HL-60 (cell line): ENCODE data around the gene MEMO1.

Source experiments
- DNase-seq, 2 experiments: peaks; one replicate each; pipeline ENCODE4 v3.0.0-alpha.2; 2010 to 2020; ENCODE audit warnings: low read depth in 1 of 2, low spot score in 1 of 2
- H3K27ac ChIP-seq: fragments of 250-450 bp; sonication (Bioruptor Pico); replicated peaks from 2 replicates; pipeline ENCODE4 v1.5.1; 2020; ENCODE audit warnings: mild to moderate bottlenecking, moderate library complexity
- H3K27me3 ChIP-seq: fragments of 250-450 bp; sonication (Bioruptor Pico); 2 replicates; pipeline ENCODE4 v1.5.1; 2021; ENCODE audit warnings: mild to moderate bottlenecking, moderate library complexity; ENCODE audit not compliant: insufficient read depth, poor library complexity, severe bottlenecking
- H3K4me3 ChIP-seq: replicated peaks from 2 replicates; pipeline ENCODE4 v1.5.1; 2011; ENCODE audit warnings: mild to moderate bottlenecking, control low read depth, low read length; ENCODE audit not compliant: insufficient read depth
- GABPA ChIP-seq: IDR thresholded peaks from 2 replicates; pipeline ENCODE4 v1.6.1; 2012; ENCODE audit warnings: low read depth
- POLR2AphosphoS5 ChIP-seq: IDR thresholded peaks from 2 replicates; pipeline ENCODE4 v1.6.1; 2012; ENCODE audit warnings: low read depth
- SPI1 ChIP-seq: IDR thresholded peaks from 2 replicates; pipeline ENCODE4 v1.6.1; 2012; ENCODE audit warnings: low read depth, mild to moderate bottlenecking, borderline replicate concordance
- TF ChIP-seq, protein P1 (sequence below): IDR thresholded peaks from 2 replicates; pipeline ENCODE4 v1.6.1; 2012; ENCODE audit warnings: low read depth; ENCODE audit not compliant: insufficient replicate concordance
- TF ChIP-seq, protein P2 (sequence below): IDR thresholded peaks from one replicate; pipeline ENCODE4 v1.5.1; 2011; ENCODE audit warnings: low read length, control low read depth, inconsistent platforms; ENCODE audit not compliant: insufficient read depth

The MEMO1 gene

DNA sequence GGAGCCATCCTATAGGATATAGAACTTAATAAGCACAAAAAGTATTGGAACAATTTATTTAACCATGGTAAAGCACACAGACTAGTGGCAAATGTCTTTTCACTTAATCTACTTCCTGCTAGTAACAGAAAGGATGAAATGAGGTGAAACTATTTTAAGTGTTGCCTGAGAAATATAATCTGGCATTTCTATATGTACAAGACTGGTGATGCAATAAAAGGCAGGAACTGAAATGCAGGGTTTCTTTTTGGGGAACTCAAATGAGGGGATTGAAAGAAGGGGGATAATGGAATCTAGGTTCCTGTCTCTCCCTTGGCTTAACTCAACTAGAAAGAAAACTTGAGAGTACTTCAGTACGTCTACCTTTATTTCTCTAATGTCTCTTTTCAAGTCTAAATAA, 122.3 kb downstream of the MEMO1 start:
- TF ChIP-seq, protein P1, sequence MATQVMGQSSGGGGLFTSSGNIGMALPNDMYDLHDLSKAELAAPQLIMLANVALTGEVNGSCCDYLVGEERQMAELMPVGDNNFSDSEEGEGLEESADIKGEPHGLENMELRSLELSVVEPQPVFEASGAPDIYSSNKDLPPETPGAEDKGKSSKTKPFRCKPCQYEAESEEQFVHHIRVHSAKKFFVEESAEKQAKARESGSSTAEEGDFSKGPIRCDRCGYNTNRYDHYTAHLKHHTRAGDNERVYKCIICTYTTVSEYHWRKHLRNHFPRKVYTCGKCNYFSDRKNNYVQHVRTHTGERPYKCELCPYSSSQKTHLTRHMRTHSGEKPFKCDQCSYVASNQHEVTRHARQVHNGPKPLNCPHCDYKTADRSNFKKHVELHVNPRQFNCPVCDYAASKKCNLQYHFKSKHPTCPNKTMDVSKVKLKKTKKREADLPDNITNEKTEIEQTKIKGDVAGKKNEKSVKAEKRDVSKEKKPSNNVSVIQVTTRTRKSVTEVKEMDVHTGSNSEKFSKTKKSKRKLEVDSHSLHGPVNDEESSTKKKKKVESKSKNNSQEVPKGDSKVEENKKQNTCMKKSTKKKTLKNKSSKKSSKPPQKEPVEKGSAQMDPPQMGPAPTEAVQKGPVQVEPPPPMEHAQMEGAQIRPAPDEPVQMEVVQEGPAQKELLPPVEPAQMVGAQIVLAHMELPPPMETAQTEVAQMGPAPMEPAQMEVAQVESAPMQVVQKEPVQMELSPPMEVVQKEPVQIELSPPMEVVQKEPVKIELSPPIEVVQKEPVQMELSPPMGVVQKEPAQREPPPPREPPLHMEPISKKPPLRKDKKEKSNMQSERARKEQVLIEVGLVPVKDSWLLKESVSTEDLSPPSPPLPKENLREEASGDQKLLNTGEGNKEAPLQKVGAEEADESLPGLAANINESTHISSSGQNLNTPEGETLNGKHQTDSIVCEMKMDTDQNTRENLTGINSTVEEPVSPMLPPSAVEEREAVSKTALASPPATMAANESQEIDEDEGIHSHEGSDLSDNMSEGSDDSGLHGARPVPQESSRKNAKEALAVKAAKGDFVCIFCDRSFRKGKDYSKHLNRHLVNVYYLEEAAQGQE, result no peak
- TF ChIP-seq SPI1, result peak; percentile 57; the same call in 1 of the 2 replicates
- Histone ChIP-seq H3K4me3 (no peak overlapping the region), H3K27ac (peak overlapping the region; percentile 27), H3K27me3 (no peaks in the 10 kb centered on the region)
- DNase-seq, result peak in 1 of 2 experiments; percentile 30

DNA sequence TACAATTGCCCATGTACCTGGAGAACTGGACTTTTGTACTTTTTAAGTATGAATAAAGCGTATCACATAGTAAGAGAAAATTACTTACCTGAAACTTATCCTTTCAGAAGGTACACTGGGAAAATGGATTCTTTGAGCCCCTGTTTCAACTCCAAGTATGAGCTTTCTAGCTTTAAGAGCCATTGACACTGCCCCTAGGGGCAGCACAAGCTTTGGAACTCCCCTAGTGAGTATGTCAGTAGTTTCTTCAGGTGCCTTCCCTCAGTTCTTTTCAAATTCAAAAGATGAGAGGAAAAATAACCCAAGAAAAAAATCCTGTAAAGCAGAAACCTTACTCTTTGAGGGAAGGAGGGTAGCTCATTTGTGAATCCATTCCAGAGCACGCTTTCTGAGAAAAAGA, 124.1 kb downstream of the MEMO1 start:
- H3K4me3 ChIP-seq, result no peak overlapping the region
- no peak overlapping the region for H3K27ac ChIP-seq
- TF ChIP-seq, protein P1, result no peak
- TF ChIP-seq POLR2AphosphoS5 (no peak), GABPA (no peak), SPI1 (no peak)
- TF ChIP-seq, protein P2, sequence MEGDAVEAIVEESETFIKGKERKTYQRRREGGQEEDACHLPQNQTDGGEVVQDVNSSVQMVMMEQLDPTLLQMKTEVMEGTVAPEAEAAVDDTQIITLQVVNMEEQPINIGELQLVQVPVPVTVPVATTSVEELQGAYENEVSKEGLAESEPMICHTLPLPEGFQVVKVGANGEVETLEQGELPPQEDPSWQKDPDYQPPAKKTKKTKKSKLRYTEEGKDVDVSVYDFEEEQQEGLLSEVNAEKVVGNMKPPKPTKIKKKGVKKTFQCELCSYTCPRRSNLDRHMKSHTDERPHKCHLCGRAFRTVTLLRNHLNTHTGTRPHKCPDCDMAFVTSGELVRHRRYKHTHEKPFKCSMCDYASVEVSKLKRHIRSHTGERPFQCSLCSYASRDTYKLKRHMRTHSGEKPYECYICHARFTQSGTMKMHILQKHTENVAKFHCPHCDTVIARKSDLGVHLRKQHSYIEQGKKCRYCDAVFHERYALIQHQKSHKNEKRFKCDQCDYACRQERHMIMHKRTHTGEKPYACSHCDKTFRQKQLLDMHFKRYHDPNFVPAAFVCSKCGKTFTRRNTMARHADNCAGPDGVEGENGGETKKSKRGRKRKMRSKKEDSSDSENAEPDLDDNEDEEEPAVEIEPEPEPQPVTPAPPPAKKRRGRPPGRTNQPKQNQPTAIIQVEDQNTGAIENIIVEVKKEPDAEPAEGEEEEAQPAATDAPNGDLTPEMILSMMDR, result no peak
- no peak for DNase-seq
- H3K27me3 ChIP-seq, result no peaks in the 10 kb centered on the region

GRCh38 chr2:31877008-31877407, 133.8 kb downstream of the MEMO1 start:
- Histone ChIP-seq H3K27ac (no peak overlapping the region), H3K4me3 (no peak overlapping the region), H3K27me3 (no peaks in the 10 kb centered on the region)
- no peak for TF ChIP-seq GABPA
- TF ChIP-seq SPI1, result no peak
- TF ChIP-seq, protein P1, result no peak
- TF ChIP-seq, protein P2, result no peak
- no peak for TF ChIP-seq POLR2AphosphoS5
- DNase-seq, result no peak

DNA sequence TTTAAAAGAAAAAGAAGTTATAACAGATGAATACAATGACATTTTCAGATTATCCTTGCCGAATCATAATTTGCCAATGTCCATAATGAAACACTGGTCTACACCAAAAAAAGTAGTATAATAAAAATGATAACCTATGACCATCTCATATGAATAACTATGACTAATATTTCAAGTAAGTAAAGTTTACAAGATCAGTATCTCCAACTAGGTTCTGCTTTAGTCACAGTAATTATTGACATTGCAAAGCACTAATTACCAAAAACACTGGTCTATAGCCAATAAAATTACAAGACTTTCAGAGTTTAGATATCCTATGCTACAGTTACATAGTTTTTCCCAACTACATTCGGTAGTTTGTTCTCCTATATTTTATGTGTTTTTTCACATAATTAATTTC, 136.7 kb downstream of the MEMO1 start:
- no peak for DNase-seq
- TF ChIP-seq SPI1, result no peak
- TF ChIP-seq, protein P1, result no peak
- H3K4me3 ChIP-seq, result no peak overlapping the region
- H3K27me3 ChIP-seq, result no peaks in the 10 kb centered on the region
- H3K27ac ChIP-seq, result no peak overlapping the region
